B cell (primary cell): ENCODE measurements around the gene ARSD. TPM values are rescaled to one million over a fixed set of nuclear protein-coding genes. Genes with fewer than 3 reads are reported as not detected.

Source experiments
- ATAC-seq: fragments of 200-7000 bp; cut with Tn5 transposase; one replicate; pipeline ENCODE4 v1.10.0; 2021; ENCODE audit warnings: low read depth, mild to moderate bottlenecking, moderate number of reproducible peaks, moderate library complexity
- CTCF ChIA-PET: fragments of 350-600 bp; sonication (Branson Sonifier 250); formaldehyde crosslinking; loops from one replicate; lab custom pipeline; 2021; ENCODE audit warnings: antibody characterized with exemption, inconsistent platforms; lab: Charles Lee
- POLR2A ChIA-PET: fragments of 350-600 bp; sonication (Branson Sonifier 250); formaldehyde crosslinking; loops from one replicate; lab custom pipeline; 2021; ENCODE audit warnings: antibody characterized with exemption; lab: Charles Lee
- DNase-seq: peaks from one replicate; pipeline ENCODE4 v3.0.0; 2013
- H2AFZ ChIP-seq: 2 replicates; pipeline ENCODE4 v1.6.1; 2012; ENCODE audit warnings: mild to moderate bottlenecking, low read depth, low read length; ENCODE audit not compliant: insufficient read depth, poor library complexity, severe bottlenecking
- H3K27ac ChIP-seq, 2 donors: 1 replicate in 1 of 2; 2 replicates in 1 of 2; pipeline ENCODE4 v1.5.1; 2012 to 2013; ENCODE audit warnings: low read length in 2 of 2, mild to moderate bottlenecking in 2 of 2, moderate library complexity in 1 of 2
- H3K27me3 ChIP-seq, 4 experiments: fragments of 200-600 bp in 1 of 4; sonication (generic) in 1 of 4; replicated peaks in 1 of 4; 1 replicate in 2 of 4; 2 replicates in 2 of 4; pipeline versions ENCODE4 v1.6.1 to v1.7.0; 2013 to 2016; ENCODE audit warnings: low read length in 3 of 4, mild to moderate bottlenecking in 2 of 4, mixed read lengths in 1 of 4, moderate library complexity in 1 of 4; ENCODE audit not compliant: insufficient read depth in 4 of 4, control insufficient read depth in 3 of 4; ENCODE audit errors: control extremely low read depth in 1 of 4
- H3K36me3 ChIP-seq, 2 experiments: replicated peaks in 1 of 2; 1 replicate in 1 of 2; 2 replicates in 1 of 2; pipeline versions ENCODE4 v1.6.1 to v1.7.1; 2013; ENCODE audit warnings: low read length in 1 of 2; ENCODE audit not compliant: insufficient read depth in 2 of 2, control insufficient read depth in 1 of 2; ENCODE audit errors: control extremely low read depth in 1 of 2, extremely low read depth in 1 of 2
- H3K4me1 ChIP-seq, 2 donors: fragments of 200-600 bp in 1 of 2; sonication (generic) in 1 of 2; 1 replicate in 1 of 2; 2 replicates in 1 of 2; pipeline versions ENCODE4 v1.5.1 to v1.6.1; 2013 to 2017; ENCODE audit warnings: low read length in 2 of 2; ENCODE audit not compliant: control insufficient read depth in 2 of 2, insufficient read depth in 2 of 2
- H3K4me2 ChIP-seq: replicated peaks from 2 replicates; pipeline ENCODE3; 2012; ENCODE audit warnings: mild to moderate bottlenecking, low read depth, low read length; ENCODE audit not compliant: poor library complexity, severe bottlenecking
- H3K4me3 ChIP-seq, 5 experiments: fragments of 200-600 bp in 1 of 5; sonication (generic) in 1 of 5; 1 replicate in 3 of 5; 2 replicates in 2 of 5; pipeline versions ENCODE4 v1.5.1 to v1.7.0; 2011 to 2016; ENCODE audit warnings: low read length in 4 of 5, mild to moderate bottlenecking in 4 of 5, low read depth in 2 of 5, control low read depth in 1 of 5, moderate library complexity in 1 of 5; ENCODE audit not compliant: insufficient read depth in 1 of 5; ENCODE audit errors: control extremely low read depth in 1 of 5, extremely low read depth in 1 of 5
- H3K79me2 ChIP-seq: fragments of 200-600 bp; sonication (generic); one replicate; pipeline ENCODE4 v1.6.0; 2016; ENCODE audit warnings: low read length; ENCODE audit not compliant: control insufficient read depth, insufficient read depth
- H3K9ac ChIP-seq: fragments of 200-600 bp; sonication (generic); 2 replicates; pipeline ENCODE4 v1.6.1; 2017; ENCODE audit warnings: mild to moderate bottlenecking, low read length, moderate library complexity
- H3K9me3 ChIP-seq, 3 donors: one replicate each; pipeline versions ENCODE4 v1.6.1 to v1.7.1; 2013; ENCODE audit warnings: low read length in 2 of 3; ENCODE audit not compliant: control insufficient read depth in 2 of 3, insufficient read depth in 1 of 3; ENCODE audit errors: control extremely low read depth in 1 of 3
- H4K20me1 ChIP-seq: 2 replicates; pipeline ENCODE4 v1.6.0; 2012; ENCODE audit warnings: mild to moderate bottlenecking, low read length; ENCODE audit not compliant: insufficient read depth, control insufficient read depth, poor library complexity, severe bottlenecking
- H3K27ac Mint-ChIP-seq: one replicate; pipeline ENCODE4 v1.8.0; 2021; ENCODE audit warnings: mixed read lengths
- H3K27me3 Mint-ChIP-seq: one replicate; pipeline ENCODE4 v1.8.0; 2021; ENCODE audit warnings: mixed read lengths
- H3K4me1 Mint-ChIP-seq: one replicate; pipeline ENCODE4 v1.8.0; 2021; ENCODE audit warnings: mixed read lengths
- H3K4me3 Mint-ChIP-seq: one replicate; pipeline ENCODE4 v1.8.0; 2021; ENCODE audit warnings: mixed read lengths
- H3K9me3 Mint-ChIP-seq: one replicate; pipeline ENCODE4 v1.8.0; 2022; ENCODE audit warnings: mixed read lengths; ENCODE audit not compliant: insufficient read depth
- EZH2 ChIP-seq: IDR thresholded peaks from 2 replicates; pipeline ENCODE4 v1.6.1; 2012; ENCODE audit warnings: borderline replicate concordance, low read depth, mild to moderate bottlenecking, moderate library complexity, low read length; ENCODE audit not compliant: insufficient read depth, poor library complexity, severe bottlenecking
- WGBS: methylation state at CpG from one replicate; pipeline ENCODE4 v1.1.5; 2013; ENCODE audit warnings: missing lambda C conversion rate; ENCODE audit not compliant: insufficient coverage; 5-methylcytosine and 5-hydroxymethylcytosine counted together
- intact Hi-C: fragments of 100-400 bp; cut with micrococcal nuclease; formaldehyde crosslinking; loops from one replicate; pipeline ENCODE4 v1.10.0; 2022
- polyA plus RNA-seq: library from polyadenylated mRNA; depleted of rRNA; stranded (reverse); fragments of >200 nt; gene quantifications from 2 replicates; pipeline ENCODE4 v1.2.3, GENCODE V29; 2012
- total RNA-seq, 2 donors: library from RNA; stranded (reverse); fragments of 120-200 nt in 1 of 2; gene quantifications; 1 replicate in 1 of 2; 2 replicates in 1 of 2; pipeline versions ENCODE4 v1.2.3 to v1.2.4, GENCODE V29; 2013 to 2022
- TF ChIP-seq, protein P1 (sequence below): fragments of 200-600 bp; IDR thresholded peaks from one replicate; pipeline ENCODE4 v1.8.0; 2022; ENCODE audit warnings: antibody characterized with exemption, mild to moderate bottlenecking

The ARSD gene
- total and polyA plus RNA-seq, 2 donors (not counting 1 experiment from before 2014, with no cell fraction given): 2.7 to 13.3 TPM

DNA sequence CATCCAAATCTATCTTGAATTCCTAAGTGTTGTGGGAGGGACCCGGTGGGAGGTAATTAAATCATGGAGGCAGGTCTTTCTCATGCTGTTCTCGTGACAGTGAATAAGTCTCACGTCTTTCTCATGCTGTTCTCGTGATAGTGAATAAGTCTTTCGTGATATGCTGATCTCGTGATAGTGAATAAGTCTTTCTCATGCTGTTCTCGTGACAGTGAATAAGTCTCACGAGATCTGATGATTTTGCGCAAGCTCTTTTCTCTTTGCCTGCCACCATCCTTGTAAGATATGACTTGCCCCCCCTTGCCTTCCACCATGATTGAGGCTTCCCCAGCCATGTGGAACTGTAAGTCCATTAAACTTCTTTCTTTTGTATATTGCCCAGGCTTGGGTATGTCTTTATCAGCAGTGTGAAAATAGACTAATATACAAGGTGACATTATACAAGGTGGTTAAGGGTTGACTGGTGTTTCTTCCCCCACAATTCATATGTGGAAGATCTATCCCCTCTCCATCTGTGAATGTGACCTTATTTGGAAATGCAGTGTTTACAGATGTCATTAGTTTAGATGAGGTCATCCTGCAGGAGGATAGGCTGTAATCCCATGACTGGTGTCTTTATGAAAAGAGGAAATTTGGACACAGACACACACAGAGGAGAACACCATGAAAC, 27.6 kb downstream of the ARSD start:
- WGBS: 98% methylated on average over 5 of the region's 9 CpGs
- Histone ChIP-seq H3K9me3 (peaks cover 0 to 21% (median 10%) of the 10 kb centered on the region in 3 donors), H3K4me1 (peaks cover 4 to 7% of the 10 kb centered on the region in 2 donors), H3K79me2 (no peaks in the 10 kb centered on the region), H3K36me3 (no peaks in the 10 kb centered on the region), H3K4me2 (no peak overlapping the region), H3K9ac (no peak overlapping the region), H3K27me3 (no peaks in the 10 kb centered on the region), H2AFZ (no peak overlapping the region), H3K4me3 (no peak overlapping the region), H3K27ac (no peak overlapping the region), H4K20me1 (no peaks in the 10 kb centered on the region)
- ATAC-seq (no peak), DNase-seq (no peak)
- no peak for TF ChIP-seq EZH2
- TF ChIP-seq, protein P1, sequence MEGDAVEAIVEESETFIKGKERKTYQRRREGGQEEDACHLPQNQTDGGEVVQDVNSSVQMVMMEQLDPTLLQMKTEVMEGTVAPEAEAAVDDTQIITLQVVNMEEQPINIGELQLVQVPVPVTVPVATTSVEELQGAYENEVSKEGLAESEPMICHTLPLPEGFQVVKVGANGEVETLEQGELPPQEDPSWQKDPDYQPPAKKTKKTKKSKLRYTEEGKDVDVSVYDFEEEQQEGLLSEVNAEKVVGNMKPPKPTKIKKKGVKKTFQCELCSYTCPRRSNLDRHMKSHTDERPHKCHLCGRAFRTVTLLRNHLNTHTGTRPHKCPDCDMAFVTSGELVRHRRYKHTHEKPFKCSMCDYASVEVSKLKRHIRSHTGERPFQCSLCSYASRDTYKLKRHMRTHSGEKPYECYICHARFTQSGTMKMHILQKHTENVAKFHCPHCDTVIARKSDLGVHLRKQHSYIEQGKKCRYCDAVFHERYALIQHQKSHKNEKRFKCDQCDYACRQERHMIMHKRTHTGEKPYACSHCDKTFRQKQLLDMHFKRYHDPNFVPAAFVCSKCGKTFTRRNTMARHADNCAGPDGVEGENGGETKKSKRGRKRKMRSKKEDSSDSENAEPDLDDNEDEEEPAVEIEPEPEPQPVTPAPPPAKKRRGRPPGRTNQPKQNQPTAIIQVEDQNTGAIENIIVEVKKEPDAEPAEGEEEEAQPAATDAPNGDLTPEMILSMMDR: no peak
- H3K9me3 Mint-ChIP-seq: no peaks in the 10 kb centered on the region
- H3K27me3 Mint-ChIP-seq: no peaks in the 10 kb centered on the region
- peaks cover 11% of the 10 kb centered on the region for H3K4me1 Mint-ChIP-seq
- H3K27ac Mint-ChIP-seq: no peak overlapping the region
- intact Hi-C loops: no loop called here
- ChIA-PET POLR2A (no interaction called here), CTCF (no interaction called here)
- H3K4me3 Mint-ChIP-seq: no peak overlapping the region

DNA sequence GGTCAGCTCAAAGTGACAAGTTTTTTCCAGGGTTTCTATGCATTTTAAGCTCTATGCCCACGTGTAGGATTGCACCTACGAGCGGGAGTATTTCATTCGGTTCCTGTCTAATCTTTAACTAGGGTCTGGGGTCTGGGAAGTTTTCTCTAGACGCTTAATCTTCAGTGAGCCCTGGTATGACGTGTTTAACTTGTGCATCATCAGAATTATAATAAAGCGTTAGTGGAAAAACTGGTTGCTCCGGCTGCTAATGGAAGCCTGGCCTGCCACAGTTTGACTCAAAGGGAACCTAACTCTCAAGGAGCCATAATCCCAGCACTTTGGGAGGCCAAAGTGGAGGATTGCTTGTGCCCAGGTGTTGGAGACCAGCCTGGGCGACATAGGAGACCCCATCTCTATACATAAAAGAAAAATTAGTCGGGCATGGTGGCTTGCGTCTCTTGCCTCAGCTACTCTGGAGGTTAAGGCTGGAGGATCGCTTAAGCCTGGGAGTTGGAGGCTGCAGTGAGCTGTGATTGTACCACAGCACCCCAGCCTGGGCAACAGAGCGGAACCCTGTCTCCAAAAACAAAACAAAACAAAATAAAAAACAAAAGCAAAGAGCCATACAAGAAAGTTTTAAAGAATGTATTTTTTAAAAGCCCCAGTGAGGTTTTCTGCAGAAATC, 30.2 kb downstream of the ARSD start:
- Histone ChIP-seq H4K20me1 (no peaks in the 10 kb centered on the region), H3K79me2 (no peaks in the 10 kb centered on the region), H3K27ac (no peak overlapping the region), H3K9ac (no peak overlapping the region), H3K4me2 (no peak overlapping the region), H2AFZ (no peak overlapping the region), H3K4me3 (no peak overlapping the region), H3K4me1 (peaks cover 4 to 7% of the 10 kb centered on the region in 2 donors), H3K27me3 (no peaks in the 10 kb centered on the region), H3K9me3 (peaks cover 0 to 10% (median 5%) of the 10 kb centered on the region in 3 donors), H3K36me3 (no peaks in the 10 kb centered on the region)
- TF ChIP-seq, protein P1: no peak
- TF ChIP-seq EZH2: no peak
- WGBS: 60% methylated on average over 1 of the region's 13 CpGs
- ATAC-seq (no peak), DNase-seq (no peak)
- Mint-ChIP-seq H3K4me3 (peak overlapping the region; percentile 67), H3K27ac (no peak overlapping the region), H3K27me3 (no peaks in the 10 kb centered on the region), H3K4me1 (peaks cover 11% of the 10 kb centered on the region), H3K9me3 (no peaks in the 10 kb centered on the region)
- POLR2A ChIA-PET: no interaction called here
- CTCF ChIA-PET: no interaction called here
- intact Hi-C loops: no loop called here
